Activated CD8-positive, alpha-beta memory T cell treated with anti-CD3 and anti-CD28 coated beads for 24 hours (primary cell): ENCODE results near the gene TUBA1A.
A peak's percentile ranks its signal among the peaks of the same experiment; 100 is the strongest.
"Not testable (repeated sequence)": the region's sequence is repeated elsewhere in the genome, so short reads cannot be mapped to it uniquely, and the experiment has no call there.

ENCODE experiments used
- DNase-seq: peaks from one replicate; pipeline ENCODE4 v3.0.0-alpha.2; 2020

TUBA1A gene

GRCh38 chr12:49200919-49201594, 12.2 kb upstream of the TUBA1A start:
- no peak for DNase-seq

- peak; percentile 1 for DNase-seq
Observed at GRCh38 chr12:49198431-49199155, 9.7 kb upstream of the TUBA1A start.

- peak; percentile 17 for DNase-seq
Observed at GRCh38 chr12:49197256-49197655, 8.4 kb upstream of the TUBA1A start.

GRCh38 chr12:49195736-49196135, 6.9 kb upstream of the TUBA1A start:
- no peak for DNase-seq

GRCh38 chr12:49193746-49194145, 4.9 kb upstream of the TUBA1A start:
- DNase-seq = not testable (repeated sequence)

- not testable (repeated sequence) for DNase-seq
Observed at GRCh38 chr12:49191498-49191897, 2.6 kb upstream of the TUBA1A start.

- no peak for DNase-seq
Observed at GRCh38 chr12:49190974-49191373, 2.1 kb upstream of the TUBA1A start.

GRCh38 chr12:49189731-49190716, 1.1 kb upstream of the TUBA1A start:
- peak; percentile 11 for DNase-seq

- peak; percentile 90 for DNase-seq
Observed at GRCh38 chr12:49188201-49188915, 522 bp downstream of the TUBA1A start.

GRCh38 chr12:49187184-49187583, 1.7 kb downstream of the TUBA1A start:
- DNase-seq = peak; percentile 43

GRCh38 chr12:49186307-49186706, 2.6 kb downstream of the TUBA1A start:
- peak; percentile 30 for DNase-seq

GRCh38 chr12:49184697-49185096, 4.2 kb downstream of the TUBA1A start:
- not testable (repeated sequence) for DNase-seq

GRCh38 chr12:49183214-49183950, 5.5 kb downstream of the TUBA1A start:
- peak; percentile 35 for DNase-seq

GRCh38 chr12:49174218-49174617, 14.7 kb downstream of the TUBA1A start:
- DNase-seq = no peak

- no peak for DNase-seq
Observed at GRCh38 chr12:49170924-49171323, 18.0 kb downstream of the TUBA1A start.

GRCh38 chr12:49165114-49165513, 23.8 kb downstream of the TUBA1A start:
- no peak for DNase-seq

GRCh38 chr12:49161901-49162300, 27.0 kb downstream of the TUBA1A start:
- DNase-seq = not testable (repeated sequence)

GRCh38 chr12:49161092-49161795, 27.6 kb downstream of the TUBA1A start:
- DNase-seq = no peak

- no peak for DNase-seq
Observed at GRCh38 chr12:49160399-49160798, 28.5 kb downstream of the TUBA1A start.

- DNase-seq = no peak
Observed at GRCh38 chr12:49154221-49154620, 34.7 kb downstream of the TUBA1A start.

GRCh38 chr12:49147384-49147783, 41.5 kb downstream of the TUBA1A start:
- DNase-seq = no peak
